ENCODE data around the gene PSORS1C1. TPM values are rescaled to one million over a fixed set of nuclear protein-coding genes. Genes with fewer than 3 reads are reported as not detected.

The PSORS1C1 gene
- total RNA-seq, 4 donors from 2014 or later: 0.33 to 0.94 (median 0.50) TPM

DNA sequence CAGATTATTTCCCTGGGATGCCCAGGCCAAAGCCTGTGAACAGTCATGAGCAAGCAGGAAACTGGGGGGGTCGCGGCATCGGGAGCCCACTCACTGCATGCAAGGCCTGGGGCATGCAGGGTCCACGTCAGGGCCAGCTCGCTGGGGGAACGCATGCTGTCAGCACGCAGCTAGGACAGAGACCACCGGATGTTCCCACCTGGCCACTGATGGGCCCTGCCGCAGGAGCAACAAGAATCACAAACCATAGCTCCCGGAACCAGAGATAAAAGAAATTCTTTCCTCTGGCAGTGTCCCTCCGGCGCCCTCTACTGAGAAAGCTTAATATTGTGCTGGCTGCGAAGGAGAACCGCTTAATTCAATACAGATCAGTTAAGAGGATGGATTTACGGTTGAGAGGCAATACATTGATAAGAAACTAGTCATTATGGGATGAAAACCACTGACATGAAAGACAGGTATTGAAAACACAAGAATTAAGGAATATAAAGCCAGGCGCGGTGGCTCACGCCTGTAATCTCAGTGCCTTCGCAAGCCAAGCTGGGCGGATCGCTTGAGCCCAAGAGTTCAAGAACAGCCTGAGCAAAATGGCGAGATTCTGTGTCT is 34.8 kb upstream of the PSORS1C1 start:
- TF ChIP-seq, protein P1, sequence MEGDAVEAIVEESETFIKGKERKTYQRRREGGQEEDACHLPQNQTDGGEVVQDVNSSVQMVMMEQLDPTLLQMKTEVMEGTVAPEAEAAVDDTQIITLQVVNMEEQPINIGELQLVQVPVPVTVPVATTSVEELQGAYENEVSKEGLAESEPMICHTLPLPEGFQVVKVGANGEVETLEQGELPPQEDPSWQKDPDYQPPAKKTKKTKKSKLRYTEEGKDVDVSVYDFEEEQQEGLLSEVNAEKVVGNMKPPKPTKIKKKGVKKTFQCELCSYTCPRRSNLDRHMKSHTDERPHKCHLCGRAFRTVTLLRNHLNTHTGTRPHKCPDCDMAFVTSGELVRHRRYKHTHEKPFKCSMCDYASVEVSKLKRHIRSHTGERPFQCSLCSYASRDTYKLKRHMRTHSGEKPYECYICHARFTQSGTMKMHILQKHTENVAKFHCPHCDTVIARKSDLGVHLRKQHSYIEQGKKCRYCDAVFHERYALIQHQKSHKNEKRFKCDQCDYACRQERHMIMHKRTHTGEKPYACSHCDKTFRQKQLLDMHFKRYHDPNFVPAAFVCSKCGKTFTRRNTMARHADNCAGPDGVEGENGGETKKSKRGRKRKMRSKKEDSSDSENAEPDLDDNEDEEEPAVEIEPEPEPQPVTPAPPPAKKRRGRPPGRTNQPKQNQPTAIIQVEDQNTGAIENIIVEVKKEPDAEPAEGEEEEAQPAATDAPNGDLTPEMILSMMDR (IDR thresholded peaks at IDR 0.05; ENCODE audit: low read depth): no peak

DNA sequence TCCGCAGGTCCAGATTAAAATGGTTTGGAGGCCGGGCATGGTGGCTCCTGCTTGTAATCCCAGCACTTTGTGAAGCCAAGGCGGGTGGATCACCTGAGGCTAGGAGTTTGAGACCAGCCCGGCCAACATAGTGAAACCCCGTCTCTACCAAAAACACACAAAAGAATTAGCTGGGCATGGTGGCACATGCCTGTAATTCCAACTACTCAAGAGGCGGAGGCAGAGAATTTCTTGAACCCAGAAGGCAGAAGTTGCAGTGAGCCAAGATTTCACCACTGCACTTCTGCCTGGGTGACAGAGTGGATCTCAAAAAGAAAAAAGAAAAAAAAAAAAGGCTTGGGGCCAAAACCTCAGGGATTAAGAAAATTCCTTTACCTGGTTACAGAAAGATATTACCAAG is 32.7 kb upstream of the PSORS1C1 start:
- TF ChIP-seq, protein P1 (IDR thresholded peaks at IDR 0.05; ENCODE audit: low read depth): no peak

DNA sequence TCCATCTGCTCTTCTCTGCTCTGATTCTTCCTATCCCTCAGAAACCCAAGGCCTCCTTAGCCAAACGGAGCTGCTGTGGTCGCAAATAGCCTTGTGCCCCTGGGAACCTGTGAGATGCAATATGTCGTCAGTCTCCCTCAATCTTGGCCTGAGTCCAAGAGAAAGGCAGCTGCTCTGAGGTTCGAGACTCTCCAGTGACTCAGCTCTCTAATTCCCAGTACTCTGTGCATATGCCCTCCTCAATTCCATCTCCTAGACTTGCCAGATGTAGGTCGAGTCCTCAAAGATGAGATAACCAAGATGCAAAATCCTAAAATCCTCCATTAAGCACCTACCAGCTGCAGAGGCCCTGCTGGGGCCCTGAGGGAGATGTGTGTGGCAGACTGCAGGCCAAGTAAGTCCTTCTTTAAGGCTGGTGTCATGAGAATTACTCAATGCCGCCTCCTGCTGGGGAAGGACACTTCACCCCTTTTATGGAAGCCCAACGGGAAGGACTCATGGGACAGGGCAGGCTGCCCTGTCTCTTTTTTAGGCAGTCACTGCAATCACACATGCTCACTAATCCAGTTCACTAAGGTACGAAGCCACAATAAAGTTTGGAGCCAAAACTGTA is 30.8 kb upstream of the PSORS1C1 start:
- TF ChIP-seq, protein P1 (IDR thresholded peaks at IDR 0.05; ENCODE audit: low read depth): no peak

DNA sequence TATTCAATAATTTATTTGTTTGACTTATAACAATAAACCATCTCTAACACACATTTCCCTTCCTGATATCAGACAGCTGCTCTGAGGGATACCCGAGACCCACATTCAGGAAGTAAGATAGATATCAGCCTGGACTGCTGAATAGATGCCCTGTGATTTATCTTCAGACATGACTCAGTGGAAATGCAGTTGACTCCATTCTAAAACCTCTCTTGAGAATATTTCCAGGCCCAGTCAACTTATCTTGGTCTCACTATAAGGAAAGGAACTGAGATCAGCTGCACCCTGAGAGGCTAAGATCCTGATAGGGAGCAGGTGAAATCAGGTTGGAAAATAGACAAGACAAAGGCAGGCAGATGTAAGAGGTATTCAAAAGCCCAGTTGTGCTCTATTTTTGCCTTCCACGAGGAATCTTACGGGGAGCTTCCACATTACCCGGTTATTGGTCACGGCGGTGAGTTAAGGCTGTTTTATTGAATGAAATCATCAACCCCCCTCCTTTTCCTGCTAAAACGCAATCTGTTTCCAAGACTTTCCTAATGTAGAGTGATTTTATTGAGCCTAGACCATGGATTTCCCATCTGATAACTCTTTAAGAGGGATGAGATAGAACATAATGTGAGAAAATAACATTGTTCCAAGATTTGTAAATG is 27.7 kb upstream of the PSORS1C1 start:
- TF ChIP-seq, protein P1 (IDR thresholded peaks at IDR 0.05; ENCODE audit: low read depth): no peak

DNA sequence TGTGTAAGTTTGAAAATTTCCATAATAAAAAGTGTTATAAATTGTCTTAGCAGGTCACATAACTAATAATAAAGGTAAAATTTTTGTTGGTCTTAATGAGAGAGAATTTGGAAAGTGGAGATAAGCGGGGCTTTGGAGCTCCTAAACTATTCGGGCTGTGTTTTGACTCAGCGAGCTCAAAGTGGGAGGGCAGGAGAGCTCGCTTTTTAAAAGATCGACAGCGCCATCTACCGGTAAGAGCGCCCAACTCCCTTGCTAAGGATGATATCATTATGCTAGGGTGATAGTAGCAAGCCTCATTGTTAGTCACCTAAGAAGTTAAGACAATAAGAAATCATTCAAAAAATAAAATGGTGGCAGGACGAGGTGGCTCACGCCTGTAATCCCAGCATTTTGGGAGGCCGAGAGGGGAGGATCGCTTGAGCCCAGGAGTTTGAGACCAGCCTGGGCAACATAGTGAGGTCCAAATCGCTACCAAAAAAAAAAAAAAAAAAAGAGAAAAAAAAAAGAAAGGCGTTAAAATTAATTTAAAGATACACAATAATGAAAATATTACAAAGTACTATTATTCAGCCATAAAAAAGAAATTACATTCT is 27.0 kb upstream of the PSORS1C1 start:
- TF ChIP-seq, protein P1 (IDR thresholded peaks at IDR 0.05; ENCODE audit: low read depth): no peak

DNA sequence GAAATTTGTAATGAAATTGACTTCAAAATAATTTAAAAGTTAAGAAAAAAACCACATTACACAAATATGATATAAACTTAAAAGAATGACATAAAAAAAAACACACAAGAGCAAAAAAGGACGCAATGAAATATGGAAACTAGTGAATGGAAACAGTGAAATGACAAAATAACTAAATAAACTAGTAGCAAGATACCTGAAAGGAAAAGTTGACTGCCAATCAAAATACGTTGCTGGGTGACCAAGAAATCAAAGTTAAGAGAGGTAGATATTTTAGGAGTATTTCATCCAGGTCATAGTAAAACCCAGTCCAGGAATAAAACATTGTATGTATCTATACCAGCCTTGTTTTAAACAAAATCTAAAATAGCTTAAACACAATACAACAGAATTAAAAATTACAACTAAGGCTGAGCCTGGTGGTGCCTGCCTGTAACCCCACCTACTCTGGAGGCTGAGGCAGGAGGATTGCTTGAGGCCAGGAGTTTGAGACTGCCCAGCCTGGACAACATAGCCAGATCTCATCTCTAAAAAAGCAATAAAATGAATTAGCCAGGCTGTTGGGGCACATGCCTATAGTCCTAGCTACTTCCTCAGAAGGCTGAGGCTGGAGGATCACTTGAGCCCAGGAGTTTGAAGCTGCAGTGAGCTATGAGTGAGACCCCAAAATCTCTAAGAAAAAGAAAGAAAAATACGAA is 24.2 kb upstream of the PSORS1C1 start:
- TF ChIP-seq, protein P1 (IDR thresholded peaks at IDR 0.05; ENCODE audit: low read depth): no peak

DNA sequence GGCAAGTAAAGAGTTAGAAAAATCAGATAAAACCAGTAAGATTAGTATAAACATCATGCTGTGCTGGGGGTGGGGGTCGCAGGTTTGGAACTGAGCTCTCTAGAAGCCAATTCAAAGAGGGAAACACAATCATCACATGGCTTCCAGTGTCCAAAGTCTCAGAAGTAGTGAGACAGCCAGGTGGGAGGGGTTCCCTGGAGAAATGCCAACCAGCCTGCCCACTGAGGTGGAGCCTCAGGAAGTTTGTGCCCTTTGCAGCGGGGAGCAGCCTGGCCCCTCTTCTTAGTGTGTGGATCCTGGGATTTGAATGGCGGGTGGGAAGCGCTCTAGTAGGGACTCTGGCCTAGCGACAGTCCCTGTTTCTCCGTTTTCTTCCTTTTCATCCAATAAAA is 23.6 kb upstream of the PSORS1C1 start:
- TF ChIP-seq, protein P1 (IDR thresholded peaks at IDR 0.05; ENCODE audit: low read depth): no peak

All from subcutaneous adipose tissue (tissue), 4 donors.